PC-3 (cell line): ENCODE data around the gene NCOR2. TPM values are rescaled to one million over a fixed set of nuclear protein-coding genes. Genes with fewer than 3 reads are reported as not detected.
A peak's percentile ranks its signal among the peaks of the same experiment; 100 is the strongest.

ENCODE experiments used
- ATAC-seq: fragments of 200-7000 bp; cut with Tn5 transposase; 2 replicates; pipeline ENCODE4 v1.9.1; 2020; ENCODE audit warnings: mild to moderate bottlenecking, moderate library complexity
- BruUV-seq: library from RNA; stranded (reverse); fragments of 400-500 nt; replicated peaks from 2 replicates; lab custom pipeline; 2021; lab: Mats Ljungman, UMichigan
- CTCF ChIA-PET: fragments of 300-600 bp; sonication (Branson Sonifier 250); formaldehyde crosslinking; loops from one replicate; lab custom pipeline; 2022; ENCODE audit warnings: antibody characterized with exemption; lab: Charles Lee
- POLR2A ChIA-PET: fragments of 300-600 bp; sonication (Branson Sonifier 250); formaldehyde crosslinking; loops from one replicate; lab custom pipeline; 2022; ENCODE audit warnings: antibody characterized with exemption; ENCODE audit not compliant: unreplicated experiment; lab: Charles Lee
- DNase-seq: peaks from one replicate; pipeline ENCODE4 v3.0.0-alpha.2; 2015
- H2AFZ ChIP-seq: fragments of 300-600 bp; sonication (generic); 2 replicates; pipeline ENCODE4 v1.6.0; 2016; ENCODE audit warnings: antibody characterized with exemption, low read length
- H3F3A ChIP-seq: fragments of 300-600 bp; sonication (generic); one replicate; pipeline ENCODE4 v1.6.0; 2017; ENCODE audit warnings: antibody characterized with exemption, low read length, control low read depth, mild to moderate bottlenecking; ENCODE audit not compliant: unreplicated experiment
- H3K27ac ChIP-seq: fragments of 300-600 bp; sonication (generic); 2 replicates; pipeline ENCODE4 v1.5.1; 2016; ENCODE audit warnings: mild to moderate bottlenecking, low read length
- H3K27me3 ChIP-seq: fragments of 300-600 bp; sonication (generic); 2 replicates; pipeline ENCODE4 v1.6.1; 2016; ENCODE audit warnings: low read length, mixed read lengths
- H3K36me3 ChIP-seq: fragments of 300-600 bp; sonication (generic); 2 replicates; pipeline ENCODE4 v1.6.1; 2016; ENCODE audit warnings: low read depth, mixed run types, low read length, mixed read lengths
- H3K4me1 ChIP-seq: fragments of 300-600 bp; sonication (generic); 2 replicates; pipeline ENCODE4 v1.5.1; 2016; ENCODE audit warnings: low read length; ENCODE audit not compliant: insufficient read depth
- H3K4me2 ChIP-seq: fragments of 300-600 bp; sonication (generic); 2 replicates; pipeline ENCODE4 v1.6.0; 2016; ENCODE audit warnings: low read length
- H3K4me3 ChIP-seq: fragments of 300-600 bp; sonication (generic); 2 replicates; pipeline ENCODE4 v1.5.1; 2016; ENCODE audit warnings: mild to moderate bottlenecking, low read length, mixed read lengths
- H3K79me2 ChIP-seq: fragments of 300-600 bp; sonication (generic); 2 replicates; pipeline ENCODE4 v1.6.1; 2017; ENCODE audit warnings: low read length, mixed read lengths
- H3K9ac ChIP-seq: fragments of 300-600 bp; sonication (generic); 2 replicates; pipeline ENCODE4 v1.6.0; 2016; ENCODE audit warnings: mild to moderate bottlenecking, low read length
- H3K9me2 ChIP-seq: fragments of 300-600 bp; sonication (generic); replicated peaks from 2 replicates; pipeline ENCODE4 v1.6.1; 2016; ENCODE audit warnings: mixed run types, low read length, mixed read lengths
- H3K9me3 ChIP-seq: fragments of 300-600 bp; sonication (generic); 2 replicates; pipeline ENCODE4 v1.6.1; 2016; ENCODE audit warnings: low read length, mixed read lengths
- H4K20me1 ChIP-seq: fragments of 300-600 bp; sonication (generic); 2 replicates; pipeline ENCODE4 v1.6.1; 2016; ENCODE audit warnings: low read length, mixed read lengths
- EZH2 ChIP-seq: fragments of 300-600 bp; sonication (generic); IDR thresholded peaks from one replicate; pipeline ENCODE4 v1.6.1; 2017; ENCODE audit warnings: antibody characterized with exemption, mild to moderate bottlenecking, low read length; ENCODE audit not compliant: unreplicated experiment
- EZH2phosphoT487 ChIP-seq: fragments of 300-600 bp; sonication (generic); IDR thresholded peaks from 2 replicates; pipeline ENCODE4 v1.6.1; 2018; ENCODE audit warnings: mild to moderate bottlenecking, antibody characterized with exemption, low read length, borderline replicate concordance
- intact Hi-C: fragments of 100-400 bp; cut with micrococcal nuclease; formaldehyde crosslinking; loops from 2 replicates; pipeline ENCODE4 v1.9.0; 2023
- total RNA-seq: library from RNA; depleted of rRNA; stranded (reverse); fragments of >200 nt; gene quantifications from 2 replicates; pipeline ENCODE4 v1.2.3, GENCODE V29; 2014
- TF ChIP-seq, protein P1 (sequence below): fragments of 300-600 bp; sonication (generic); conservative IDR thresholded peaks from 2 replicates; pipeline ENCODE4 v1.5.1; 2017; ENCODE audit warnings: antibody characterized with exemption, low read depth, mild to moderate bottlenecking, low read length

Gene NCOR2
- total RNA-seq, 1 experiment from 2014 or later, result 117 TPM

DNA sequence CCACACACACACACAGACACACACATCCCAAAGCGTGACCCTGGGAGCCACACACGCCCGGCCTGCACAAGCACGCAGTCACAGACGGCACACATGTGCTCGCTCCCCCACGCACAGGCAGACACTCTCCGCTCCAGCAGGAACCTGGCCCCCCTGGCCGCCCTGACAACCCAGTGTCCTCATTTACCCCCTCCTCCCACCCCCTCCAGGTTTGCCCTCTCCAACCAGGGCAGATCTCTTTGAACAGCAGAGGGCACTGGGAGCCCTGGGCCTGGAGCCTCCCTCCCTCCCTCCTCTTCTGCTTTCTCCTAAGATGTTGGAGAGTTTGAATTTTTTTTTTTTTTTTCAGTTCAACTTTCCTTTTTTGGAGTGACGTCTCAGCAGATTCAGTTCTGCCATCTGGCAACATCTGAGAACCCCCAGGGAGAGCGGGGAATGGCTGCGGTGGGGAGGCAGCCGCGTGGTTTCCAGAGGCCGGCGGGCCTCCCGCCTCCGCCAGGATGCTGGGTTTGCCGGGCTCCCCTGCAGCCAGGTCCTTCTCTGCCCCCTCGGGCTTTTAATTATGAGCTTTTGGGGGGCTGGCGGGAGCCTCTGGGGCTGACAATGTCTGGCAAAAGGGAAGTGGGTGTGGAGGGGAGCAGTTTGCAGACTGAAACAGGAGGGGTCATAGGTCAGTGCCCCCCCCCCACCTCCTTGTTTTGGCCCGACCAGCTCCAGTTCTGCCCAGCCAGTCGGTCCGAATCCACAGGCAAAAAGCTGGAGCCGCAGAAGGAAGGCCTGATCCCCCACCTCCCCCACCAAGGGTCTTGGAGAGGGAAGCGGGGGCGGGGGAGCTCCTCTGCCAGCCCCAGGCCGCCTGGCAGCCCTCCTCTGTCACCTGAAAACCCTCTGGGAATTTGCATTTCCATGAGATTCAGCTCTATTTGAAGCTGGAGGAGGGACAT lies 1.3 kb upstream of the NCOR2 start:
- no TSS peak for BruUV-seq
- TF ChIP-seq EZH2phosphoT487, result no peak
- no peak for TF ChIP-seq EZH2
- TF ChIP-seq, protein P1, sequence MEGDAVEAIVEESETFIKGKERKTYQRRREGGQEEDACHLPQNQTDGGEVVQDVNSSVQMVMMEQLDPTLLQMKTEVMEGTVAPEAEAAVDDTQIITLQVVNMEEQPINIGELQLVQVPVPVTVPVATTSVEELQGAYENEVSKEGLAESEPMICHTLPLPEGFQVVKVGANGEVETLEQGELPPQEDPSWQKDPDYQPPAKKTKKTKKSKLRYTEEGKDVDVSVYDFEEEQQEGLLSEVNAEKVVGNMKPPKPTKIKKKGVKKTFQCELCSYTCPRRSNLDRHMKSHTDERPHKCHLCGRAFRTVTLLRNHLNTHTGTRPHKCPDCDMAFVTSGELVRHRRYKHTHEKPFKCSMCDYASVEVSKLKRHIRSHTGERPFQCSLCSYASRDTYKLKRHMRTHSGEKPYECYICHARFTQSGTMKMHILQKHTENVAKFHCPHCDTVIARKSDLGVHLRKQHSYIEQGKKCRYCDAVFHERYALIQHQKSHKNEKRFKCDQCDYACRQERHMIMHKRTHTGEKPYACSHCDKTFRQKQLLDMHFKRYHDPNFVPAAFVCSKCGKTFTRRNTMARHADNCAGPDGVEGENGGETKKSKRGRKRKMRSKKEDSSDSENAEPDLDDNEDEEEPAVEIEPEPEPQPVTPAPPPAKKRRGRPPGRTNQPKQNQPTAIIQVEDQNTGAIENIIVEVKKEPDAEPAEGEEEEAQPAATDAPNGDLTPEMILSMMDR, result peak; percentile 60
- no peak overlapping the region for H2AFZ ChIP-seq
- H3K36me3 ChIP-seq, result no peaks in the 10 kb centered on the region
- H3K9me2 ChIP-seq, result no peaks in the 10 kb centered on the region
- H3K27me3 ChIP-seq, result no peaks in the 10 kb centered on the region
- no peak overlapping the region for H3K9ac ChIP-seq
- peak; percentile 61 for DNase-seq
- H3K27ac ChIP-seq, result no peak overlapping the region
- H3K4me1 ChIP-seq, result 0 out of 2 replicates have a peak, but pooled peaks cover 8% of the 10 kb centered on the region
- ChIA-PET POLR2A (no interaction called here), CTCF (no interaction called here)
- no peaks in the 10 kb centered on the region for H3F3A ChIP-seq
- peak; percentile 16 for ATAC-seq
- peaks cover 17% of the 10 kb centered on the region for H4K20me1 ChIP-seq
- H3K4me3 ChIP-seq, result no peak overlapping the region
- peaks cover 33% of the 10 kb centered on the region for H3K79me2 ChIP-seq
- H3K4me2 ChIP-seq, result peak overlapping the region; percentile 100; the same call in 1 of the 2 replicates
- intact Hi-C loops, result loop anchor here (2.0 to 5.0 kb wide), 5 partner anchors 40 to 201 kb away; no protein-coding TSS in a partner anchor
- no peaks in the 10 kb centered on the region for H3K9me3 ChIP-seq

DNA sequence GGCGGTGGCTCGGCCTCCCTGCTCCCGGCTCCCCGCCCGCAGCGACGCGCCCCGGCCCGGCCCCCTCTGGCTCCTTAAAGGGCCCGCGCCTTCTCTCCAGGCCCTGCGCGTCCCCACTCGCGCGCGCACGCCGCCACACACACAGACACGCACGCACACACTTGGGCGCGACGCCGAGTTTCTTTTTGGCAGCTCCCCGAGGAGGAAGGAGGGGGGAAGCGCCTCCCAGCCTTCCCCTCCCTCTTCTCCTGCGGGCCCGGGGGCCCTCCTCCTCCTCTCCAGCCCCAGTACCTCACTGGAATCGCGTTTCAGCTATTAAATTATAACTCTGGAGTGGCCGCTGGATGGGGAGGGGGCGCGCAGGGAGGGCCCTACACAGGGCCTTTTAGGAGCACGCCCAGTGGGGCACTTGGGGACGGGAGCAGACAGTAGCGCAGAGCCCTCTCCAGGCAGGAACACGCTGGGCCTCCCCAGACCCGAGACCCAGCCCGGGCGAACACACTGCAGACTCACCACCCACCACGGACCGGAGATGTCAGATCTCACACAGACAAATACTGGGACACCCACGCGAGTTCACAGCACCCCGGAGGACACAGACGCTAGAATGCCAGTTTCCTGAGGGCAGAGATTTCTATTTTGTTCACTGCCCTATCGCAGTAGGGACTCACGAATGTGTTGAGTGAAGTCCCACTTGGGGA lies 411 bp upstream of the NCOR2 start:
- Histone ChIP-seq H2AFZ (peak overlapping the region; percentile 84), H3K79me2 (peaks cover 42% of the 10 kb centered on the region), H3K4me2 (peak overlapping the region; percentile 100), H3F3A (no peaks in the 10 kb centered on the region), H4K20me1 (peaks cover 26% of the 10 kb centered on the region), H3K4me1 (0 out of 2 replicates have a peak, but pooled peaks cover 8% of the 10 kb centered on the region), H3K9me3 (no peaks in the 10 kb centered on the region), H3K4me3 (peak overlapping the region; percentile 72), H3K27me3 (no peaks in the 10 kb centered on the region), H3K9me2 (no peaks in the 10 kb centered on the region), H3K36me3 (no peaks in the 10 kb centered on the region), H3K9ac (peak overlapping the region; percentile 35), H3K27ac (peak overlapping the region; percentile 2; the same call in 1 of the 2 replicates)
- ATAC-seq, result peak; percentile 70
- intact Hi-C loops, result loop anchor here (2.0 to 5.0 kb wide), 8 partner anchors 41 to 201 kb away; no protein-coding TSS in a partner anchor
- DNase-seq, result peak; percentile 85
- ChIA-PET POLR2A (no interaction called here), CTCF (interaction anchor here (0.5 to 0.7 kb wide), 2 partner anchors 16 to 181 kb away, joined by 4 to 5 read pairs; no protein-coding TSS in a partner anchor)
- no TSS peak for BruUV-seq
- no peak for TF ChIP-seq EZH2
- no peak for TF ChIP-seq EZH2phosphoT487
- TF ChIP-seq, protein P1, result no peak
